GM20000 (cell line): ENCODE results near the gene TRIM56.
A peak's percentile ranks its signal among the peaks of the same experiment; 100 is the strongest.

Experiments
- DNase-seq: peaks from one replicate; pipeline ENCODE4 v3.0.0; 2012; ENCODE audit warnings: low spot score
- CTCF ChIP-seq: IDR thresholded peaks from 2 replicates; pipeline ENCODE4 v1.5.1; 2012; ENCODE audit warnings: mild to moderate bottlenecking, control low read depth; ENCODE audit errors: extremely low read depth, missing control alignments

Gene TRIM56

GRCh38 chr7:101094791-101095375 lies 9.6 kb downstream of the TRIM56 start:
- peak; percentile 38 for DNase-seq
- TF ChIP-seq CTCF: peak; percentile 26

- DNase-seq: no peak
- no peak for TF ChIP-seq CTCF
Measured at GRCh38 chr7:101096331-101096956, 11.2 kb downstream of the TRIM56 start.

- DNase-seq: no peak
Measured at GRCh38 chr7:101096957-101097347, 11.7 kb downstream of the TRIM56 start.

GRCh38 chr7:101097561-101097960 lies 12.3 kb downstream of the TRIM56 start:
- no peak for DNase-seq
- TF ChIP-seq CTCF: no peak

More at GRCh38 chr7:101096957-101097347, 11.7 kb downstream of the TRIM56 start:
- TF ChIP-seq CTCF: no peak

GRCh38 chr7:101099969-101100781 lies 14.9 kb downstream of the TRIM56 start:
- no peak for DNase-seq
- TF ChIP-seq CTCF: no peak

GRCh38 chr7:101100858-101101847 lies 15.9 kb downstream of the TRIM56 start:
- no peak for TF ChIP-seq CTCF
- DNase-seq: no peak
